Inflammatory macrophage treated with lipopolysaccharide for 1 hour (primary cell): ENCODE measurements around the gene GNGT1.

Experiments used
- DNase-seq, 2 donors: peaks; one replicate each; pipeline ENCODE4 v3.0.0-alpha.2; 2020 to 2022

GNGT1 gene

GRCh38 chr7:93943816-93944540, 37.6 kb downstream of the GNGT1 start:
- DNase-seq, result no peak

- DNase-seq, result no peak
Observed at GRCh38 chr7:93944673-93945072, 38.3 kb downstream of the GNGT1 start.

DNA sequence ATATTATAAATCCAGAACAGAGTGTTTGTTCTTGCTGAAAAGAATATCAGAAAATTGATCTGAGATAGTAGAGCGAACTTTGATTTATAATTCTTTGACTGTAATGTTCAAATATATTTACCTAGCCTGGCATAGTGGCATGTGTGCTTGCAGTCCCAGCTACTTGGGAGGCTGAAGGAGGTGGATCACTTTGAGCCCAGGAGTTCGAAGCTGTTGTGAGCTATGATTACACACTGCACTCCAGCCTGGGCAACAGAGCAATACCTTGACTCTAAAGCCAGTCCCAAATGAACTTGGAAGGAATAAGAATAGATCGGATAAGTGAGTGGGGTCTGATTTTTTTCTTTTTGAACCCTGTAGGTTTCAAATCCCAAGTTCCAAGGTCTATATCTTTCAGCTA, 38.7 kb downstream of the GNGT1 start:
- DNase-seq, result no peak

- DNase-seq, result no peak
Observed at GRCh38 chr7:93945756-93946535, 39.6 kb downstream of the GNGT1 start.

GRCh38 chr7:93948106-93948505, 41.7 kb downstream of the GNGT1 start:
- DNase-seq, result no peak

- no peak for DNase-seq
Observed at GRCh38 chr7:93948873-93949272, 42.5 kb downstream of the GNGT1 start.

DNA sequence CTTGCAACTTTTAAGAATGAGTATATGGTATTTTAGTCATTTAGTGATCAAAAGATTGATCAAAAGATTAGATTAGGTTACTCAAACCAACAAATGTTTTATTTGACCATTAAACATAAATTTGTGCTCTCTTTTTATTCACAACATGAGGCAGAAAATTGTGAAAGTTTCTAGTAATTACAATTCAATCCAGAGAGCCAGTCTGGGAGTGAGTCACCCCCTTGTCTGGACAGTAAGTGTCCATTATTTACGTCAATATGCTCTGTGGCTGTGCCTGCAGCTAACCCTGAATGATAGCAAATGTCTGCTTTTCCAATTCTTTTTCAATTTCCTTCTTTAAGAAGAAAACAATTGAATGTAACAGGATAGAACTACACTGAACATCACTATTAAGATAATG, 43.1 kb downstream of the GNGT1 start:
- DNase-seq, result no peak

GRCh38 chr7:93955304-93955703, 48.9 kb downstream of the GNGT1 start:
- DNase-seq, result no peak

GRCh38 chr7:93957767-93958166, 51.4 kb downstream of the GNGT1 start:
- DNase-seq, result no peak

DNA sequence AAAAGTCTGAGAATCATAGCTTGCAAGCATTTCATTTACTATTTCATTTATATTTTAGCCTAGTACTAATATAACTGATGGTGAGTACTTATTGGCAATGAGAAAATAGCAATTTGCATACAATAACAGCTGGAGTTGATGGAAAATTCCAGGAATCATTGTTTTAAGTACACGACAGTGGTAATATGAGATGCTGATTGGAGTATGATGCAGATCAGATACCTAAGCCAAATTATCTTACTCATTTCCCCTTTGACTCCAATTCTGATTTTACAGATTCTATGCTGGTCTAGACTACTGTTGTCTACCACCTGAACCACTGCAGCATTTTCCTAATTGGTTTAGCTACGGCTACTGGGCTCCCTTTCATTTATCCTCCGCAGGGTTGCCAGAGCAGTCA, 51.8 kb downstream of the GNGT1 start:
- no peak for DNase-seq

DNA sequence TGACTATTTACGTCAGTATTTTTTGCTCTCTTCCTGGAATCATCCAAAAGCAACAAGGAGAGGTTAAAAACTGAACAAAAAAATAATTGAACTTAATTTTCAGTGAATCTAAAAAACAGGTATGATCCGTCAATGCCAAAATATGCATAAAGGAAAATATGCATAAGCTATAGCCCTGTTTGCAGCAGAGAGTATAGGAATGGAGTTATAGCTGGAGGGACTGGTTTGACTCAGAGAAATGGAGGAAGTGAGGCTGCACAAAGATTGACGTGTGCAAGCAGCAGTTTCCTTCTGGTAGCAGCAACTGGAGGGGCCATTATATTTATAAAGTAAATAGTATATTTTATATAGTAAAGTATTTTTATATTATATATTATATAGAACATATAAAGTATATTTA, 52.3 kb downstream of the GNGT1 start:
- DNase-seq, result no peak
